GM23338 (cell line): ENCODE measurements around the gene RAPGEF5. TPM values are rescaled to one million over a fixed set of nuclear protein-coding genes. Genes with fewer than 3 reads are reported as not detected.

Source experiments
- ATAC-seq: fragments of 200-7000 bp; cut with Tn5 transposase; 3 replicates; pipeline ENCODE4 v1.9.1; 2020
- DNase-seq: peaks from one replicate; pipeline ENCODE4 v3.0.0-alpha.2; 2015; ENCODE audit warnings: low spot score
- H2AFZ ChIP-seq: fragments of 200-600 bp; sonication (generic); 2 replicates; pipeline ENCODE4 v1.8.0; 2016; ENCODE audit warnings: antibody characterized with exemption, mild to moderate bottlenecking, moderate library complexity
- H3F3A ChIP-seq: fragments of 200-600 bp; sonication (generic); replicated peaks from 2 replicates; pipeline ENCODE4 v1.8.0; 2017; ENCODE audit warnings: antibody characterized with exemption, mixed run types, low read depth
- H3K27ac ChIP-seq: fragments of 200-600 bp; sonication (generic); 2 replicates; pipeline ENCODE4 v1.6.1; 2016; ENCODE audit warnings: low read depth
- H3K27me3 ChIP-seq: fragments of 200-600 bp; sonication (generic); 2 replicates; pipeline ENCODE4 v1.8.0; 2016; ENCODE audit warnings: mild to moderate bottlenecking, mixed run types, moderate library complexity; ENCODE audit not compliant: insufficient read depth
- H3K36me3 ChIP-seq: fragments of 200-600 bp; sonication (generic); 2 replicates; pipeline ENCODE4 v1.8.0; 2016; ENCODE audit warnings: mild to moderate bottlenecking; ENCODE audit not compliant: insufficient read depth
- H3K4me1 ChIP-seq: fragments of 200-600 bp; sonication (generic); 2 replicates; pipeline ENCODE4 v1.8.0; 2016; ENCODE audit warnings: mild to moderate bottlenecking, moderate library complexity; ENCODE audit not compliant: insufficient read depth
- H3K4me2 ChIP-seq: fragments of 200-600 bp; sonication (generic); 2 replicates; pipeline ENCODE4 v1.7.1; 2017; ENCODE audit warnings: mixed run types
- H3K4me3 ChIP-seq: fragments of 200-600 bp; sonication (generic); 2 replicates; pipeline ENCODE4 v1.6.1; 2016; ENCODE audit warnings: mixed run types
- H3K79me2 ChIP-seq: fragments of 200-600 bp; sonication (generic); replicated peaks from 2 replicates; pipeline ENCODE4 v1.8.0; 2017; ENCODE audit warnings: mild to moderate bottlenecking; ENCODE audit not compliant: insufficient read depth
- H3K9me2 ChIP-seq: fragments of 200-600 bp; sonication (generic); 2 replicates; pipeline ENCODE4 v1.8.0; 2017; ENCODE audit not compliant: insufficient read depth
- H4K20me1 ChIP-seq: fragments of 200-600 bp; sonication (generic); replicated peaks from 2 replicates; pipeline ENCODE4 v1.8.0; 2017; ENCODE audit warnings: mild to moderate bottlenecking; ENCODE audit not compliant: insufficient read depth
- H3K27ac Mint-ChIP-seq: 2 replicates; pipeline ENCODE4 v1.8.0; 2020; ENCODE audit warnings: inconsistent platforms, mild to moderate bottlenecking, moderate library complexity, mixed read lengths
- H3K27me3 Mint-ChIP-seq: 3 replicates; pipeline ENCODE4 v1.8.0; 2022; ENCODE audit warnings: low read depth, mild to moderate bottlenecking, moderate library complexity, mixed read lengths, inconsistent platforms; ENCODE audit not compliant: insufficient read depth, poor library complexity
- H3K36me3 Mint-ChIP-seq: 3 replicates; pipeline ENCODE4 v1.8.0; 2021; ENCODE audit warnings: low read depth, mild to moderate bottlenecking, inconsistent platforms, moderate library complexity, mixed read lengths
- H3K4me1 Mint-ChIP-seq: 3 replicates; pipeline ENCODE4 v1.8.0; 2020; ENCODE audit warnings: mild to moderate bottlenecking, inconsistent platforms, mixed read lengths
- H3K4me3 Mint-ChIP-seq: 3 replicates; pipeline ENCODE4 v1.8.0; 2021; ENCODE audit warnings: moderate library complexity, mild to moderate bottlenecking, inconsistent platforms, mixed read lengths
- H3K9me3 Mint-ChIP-seq: 3 replicates; pipeline ENCODE4 v1.8.0; 2020; ENCODE audit warnings: moderate library complexity, mild to moderate bottlenecking, inconsistent platforms, mixed read lengths
- EZH2 ChIP-seq: fragments of 200-600 bp; sonication (generic); IDR thresholded peaks from one replicate; pipeline ENCODE4 v1.8.0; 2017; ENCODE audit warnings: antibody characterized with exemption, mild to moderate bottlenecking, low read depth; ENCODE audit not compliant: unreplicated experiment
- JUNB ChIP-seq: IDR thresholded peaks from one replicate; pipeline ENCODE4 v1.6.1; 2016; ENCODE audit warnings: antibody characterized with exemption; ENCODE audit not compliant: unreplicated experiment
- ZNF331 ChIP-seq: fragments of 250-450 bp; sonication (Bioruptor Pico); IDR thresholded peaks from 2 replicates; pipeline ENCODE4 v1.5.0; 2020; ENCODE audit warnings: low read depth, mild to moderate bottlenecking, moderate library complexity
- polyA plus RNA-seq: library from polyadenylated mRNA; unstranded; fragments of >200 nt; fragmentation: Nextera tagmentation; extraction: Ambion mirVana; gene quantifications from 2 replicates; pipeline ENCODE4 v1.2.1, GENCODE V29; 2016
- total RNA-seq: library from RNA; depleted of rRNA; stranded (reverse); fragments of >200 nt; shearing (Covaris generic); gene quantifications from 2 replicates; pipeline ENCODE4 v1.2.3, GENCODE V29; 2014
- TF ChIP-seq, protein P1 (sequence below): IDR thresholded peaks from one replicate; pipeline ENCODE4 v1.6.1; 2018; ENCODE audit warnings: antibody characterized with exemption; ENCODE audit not compliant: unreplicated experiment
- TF ChIP-seq, protein P2 (sequence below): fragments of 250-450 bp; sonication (Bioruptor Pico); IDR thresholded peaks from 2 replicates; pipeline ENCODE4 v1.5.0; 2020; ENCODE audit warnings: mild to moderate bottlenecking, moderate library complexity

Gene RAPGEF5
- total and polyA plus RNA-seq, 2 experiments from 2014 or later = 6.3 to 13.1 TPM

DNA sequence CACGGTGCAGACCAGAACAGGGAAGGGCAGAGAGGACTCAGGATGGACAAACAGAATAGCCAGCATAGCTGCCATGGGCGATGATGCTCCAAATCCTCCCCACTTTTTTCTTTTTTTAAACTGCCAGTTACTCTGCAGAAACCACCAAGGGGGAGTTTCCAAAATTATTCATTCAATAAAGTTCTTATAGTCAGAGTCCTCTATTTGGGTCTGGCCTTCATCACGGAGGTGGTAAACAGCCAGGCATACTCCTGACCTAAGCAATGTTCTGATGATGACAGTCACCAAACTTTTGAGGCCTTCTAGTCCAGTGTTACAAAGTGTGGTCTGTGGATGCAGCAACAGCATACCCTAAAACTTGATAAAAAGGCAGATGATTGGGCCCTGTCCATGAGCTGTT is 12.3 kb downstream of the RAPGEF5 start:
- peaks cover 31% of the 10 kb centered on the region; the same call in 2 of the 3 replicates for H3K36me3 Mint-ChIP-seq
- H3K27me3 Mint-ChIP-seq = peaks cover 2% of the 10 kb centered on the region
- H3K9me2 ChIP-seq = peaks cover 41% of the 10 kb centered on the region
- TF ChIP-seq ZNF331 = no peak
- no peak for TF ChIP-seq JUNB
- peaks cover 24% of the 10 kb centered on the region for H3K4me1 Mint-ChIP-seq
- no peaks in the 10 kb centered on the region for H3K36me3 ChIP-seq
- H3K27me3 ChIP-seq = no peaks in the 10 kb centered on the region
- no peak overlapping the region for H3K27ac ChIP-seq
- H4K20me1 ChIP-seq = no peaks in the 10 kb centered on the region; the same call in 1 of the 2 replicates
- ATAC-seq (no peak), DNase-seq (no peak)
- no peak overlapping the region for H3K27ac Mint-ChIP-seq
- no peak overlapping the region for H3K4me2 ChIP-seq
- no peak overlapping the region for H3K4me3 ChIP-seq
- H3F3A ChIP-seq = no peaks in the 10 kb centered on the region
- H3K4me1 ChIP-seq = peaks cover 25% of the 10 kb centered on the region
- no peak overlapping the region for H3K4me3 Mint-ChIP-seq
- H3K79me2 ChIP-seq = peaks cover 70% of the 10 kb centered on the region
- peaks cover 20% of the 10 kb centered on the region; the same call in 2 of the 3 replicates for H3K9me3 Mint-ChIP-seq
- no peak overlapping the region for H2AFZ ChIP-seq

DNA sequence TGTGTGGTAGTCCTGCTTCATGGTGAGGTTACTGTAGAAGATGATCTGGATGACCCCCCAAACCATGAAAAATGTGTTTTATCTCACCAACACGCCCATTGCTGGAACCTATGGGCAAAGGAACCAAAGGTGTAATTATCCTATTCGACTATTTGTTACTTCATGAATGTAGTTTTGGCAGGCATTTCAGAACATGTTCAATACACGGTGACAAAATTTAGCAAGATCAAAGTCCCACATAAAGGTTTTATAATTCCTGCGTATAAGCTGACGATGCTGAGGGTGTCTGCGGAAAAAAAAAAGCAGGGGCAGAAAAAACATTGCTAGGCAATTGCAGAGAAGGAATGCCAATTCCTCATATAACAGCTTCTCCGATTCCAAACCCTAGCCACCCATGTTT is 13.3 kb downstream of the RAPGEF5 start:
- Histone ChIP-seq H4K20me1 (no peaks in the 10 kb centered on the region; the same call in 1 of the 2 replicates), H3K27me3 (no peaks in the 10 kb centered on the region), H3K4me3 (no peak overlapping the region), H3F3A (no peaks in the 10 kb centered on the region), H3K27ac (no peak overlapping the region), H3K4me2 (no peak overlapping the region), H2AFZ (no peak overlapping the region), H3K36me3 (no peaks in the 10 kb centered on the region), H3K4me1 (peaks cover 32% of the 10 kb centered on the region), H3K79me2 (peaks cover 68% of the 10 kb centered on the region), H3K9me2 (peaks cover 41% of the 10 kb centered on the region)
- no peak for TF ChIP-seq EZH2
- TF ChIP-seq, protein P1, sequence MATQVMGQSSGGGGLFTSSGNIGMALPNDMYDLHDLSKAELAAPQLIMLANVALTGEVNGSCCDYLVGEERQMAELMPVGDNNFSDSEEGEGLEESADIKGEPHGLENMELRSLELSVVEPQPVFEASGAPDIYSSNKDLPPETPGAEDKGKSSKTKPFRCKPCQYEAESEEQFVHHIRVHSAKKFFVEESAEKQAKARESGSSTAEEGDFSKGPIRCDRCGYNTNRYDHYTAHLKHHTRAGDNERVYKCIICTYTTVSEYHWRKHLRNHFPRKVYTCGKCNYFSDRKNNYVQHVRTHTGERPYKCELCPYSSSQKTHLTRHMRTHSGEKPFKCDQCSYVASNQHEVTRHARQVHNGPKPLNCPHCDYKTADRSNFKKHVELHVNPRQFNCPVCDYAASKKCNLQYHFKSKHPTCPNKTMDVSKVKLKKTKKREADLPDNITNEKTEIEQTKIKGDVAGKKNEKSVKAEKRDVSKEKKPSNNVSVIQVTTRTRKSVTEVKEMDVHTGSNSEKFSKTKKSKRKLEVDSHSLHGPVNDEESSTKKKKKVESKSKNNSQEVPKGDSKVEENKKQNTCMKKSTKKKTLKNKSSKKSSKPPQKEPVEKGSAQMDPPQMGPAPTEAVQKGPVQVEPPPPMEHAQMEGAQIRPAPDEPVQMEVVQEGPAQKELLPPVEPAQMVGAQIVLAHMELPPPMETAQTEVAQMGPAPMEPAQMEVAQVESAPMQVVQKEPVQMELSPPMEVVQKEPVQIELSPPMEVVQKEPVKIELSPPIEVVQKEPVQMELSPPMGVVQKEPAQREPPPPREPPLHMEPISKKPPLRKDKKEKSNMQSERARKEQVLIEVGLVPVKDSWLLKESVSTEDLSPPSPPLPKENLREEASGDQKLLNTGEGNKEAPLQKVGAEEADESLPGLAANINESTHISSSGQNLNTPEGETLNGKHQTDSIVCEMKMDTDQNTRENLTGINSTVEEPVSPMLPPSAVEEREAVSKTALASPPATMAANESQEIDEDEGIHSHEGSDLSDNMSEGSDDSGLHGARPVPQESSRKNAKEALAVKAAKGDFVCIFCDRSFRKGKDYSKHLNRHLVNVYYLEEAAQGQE = no peak
- TF ChIP-seq, protein P2, sequence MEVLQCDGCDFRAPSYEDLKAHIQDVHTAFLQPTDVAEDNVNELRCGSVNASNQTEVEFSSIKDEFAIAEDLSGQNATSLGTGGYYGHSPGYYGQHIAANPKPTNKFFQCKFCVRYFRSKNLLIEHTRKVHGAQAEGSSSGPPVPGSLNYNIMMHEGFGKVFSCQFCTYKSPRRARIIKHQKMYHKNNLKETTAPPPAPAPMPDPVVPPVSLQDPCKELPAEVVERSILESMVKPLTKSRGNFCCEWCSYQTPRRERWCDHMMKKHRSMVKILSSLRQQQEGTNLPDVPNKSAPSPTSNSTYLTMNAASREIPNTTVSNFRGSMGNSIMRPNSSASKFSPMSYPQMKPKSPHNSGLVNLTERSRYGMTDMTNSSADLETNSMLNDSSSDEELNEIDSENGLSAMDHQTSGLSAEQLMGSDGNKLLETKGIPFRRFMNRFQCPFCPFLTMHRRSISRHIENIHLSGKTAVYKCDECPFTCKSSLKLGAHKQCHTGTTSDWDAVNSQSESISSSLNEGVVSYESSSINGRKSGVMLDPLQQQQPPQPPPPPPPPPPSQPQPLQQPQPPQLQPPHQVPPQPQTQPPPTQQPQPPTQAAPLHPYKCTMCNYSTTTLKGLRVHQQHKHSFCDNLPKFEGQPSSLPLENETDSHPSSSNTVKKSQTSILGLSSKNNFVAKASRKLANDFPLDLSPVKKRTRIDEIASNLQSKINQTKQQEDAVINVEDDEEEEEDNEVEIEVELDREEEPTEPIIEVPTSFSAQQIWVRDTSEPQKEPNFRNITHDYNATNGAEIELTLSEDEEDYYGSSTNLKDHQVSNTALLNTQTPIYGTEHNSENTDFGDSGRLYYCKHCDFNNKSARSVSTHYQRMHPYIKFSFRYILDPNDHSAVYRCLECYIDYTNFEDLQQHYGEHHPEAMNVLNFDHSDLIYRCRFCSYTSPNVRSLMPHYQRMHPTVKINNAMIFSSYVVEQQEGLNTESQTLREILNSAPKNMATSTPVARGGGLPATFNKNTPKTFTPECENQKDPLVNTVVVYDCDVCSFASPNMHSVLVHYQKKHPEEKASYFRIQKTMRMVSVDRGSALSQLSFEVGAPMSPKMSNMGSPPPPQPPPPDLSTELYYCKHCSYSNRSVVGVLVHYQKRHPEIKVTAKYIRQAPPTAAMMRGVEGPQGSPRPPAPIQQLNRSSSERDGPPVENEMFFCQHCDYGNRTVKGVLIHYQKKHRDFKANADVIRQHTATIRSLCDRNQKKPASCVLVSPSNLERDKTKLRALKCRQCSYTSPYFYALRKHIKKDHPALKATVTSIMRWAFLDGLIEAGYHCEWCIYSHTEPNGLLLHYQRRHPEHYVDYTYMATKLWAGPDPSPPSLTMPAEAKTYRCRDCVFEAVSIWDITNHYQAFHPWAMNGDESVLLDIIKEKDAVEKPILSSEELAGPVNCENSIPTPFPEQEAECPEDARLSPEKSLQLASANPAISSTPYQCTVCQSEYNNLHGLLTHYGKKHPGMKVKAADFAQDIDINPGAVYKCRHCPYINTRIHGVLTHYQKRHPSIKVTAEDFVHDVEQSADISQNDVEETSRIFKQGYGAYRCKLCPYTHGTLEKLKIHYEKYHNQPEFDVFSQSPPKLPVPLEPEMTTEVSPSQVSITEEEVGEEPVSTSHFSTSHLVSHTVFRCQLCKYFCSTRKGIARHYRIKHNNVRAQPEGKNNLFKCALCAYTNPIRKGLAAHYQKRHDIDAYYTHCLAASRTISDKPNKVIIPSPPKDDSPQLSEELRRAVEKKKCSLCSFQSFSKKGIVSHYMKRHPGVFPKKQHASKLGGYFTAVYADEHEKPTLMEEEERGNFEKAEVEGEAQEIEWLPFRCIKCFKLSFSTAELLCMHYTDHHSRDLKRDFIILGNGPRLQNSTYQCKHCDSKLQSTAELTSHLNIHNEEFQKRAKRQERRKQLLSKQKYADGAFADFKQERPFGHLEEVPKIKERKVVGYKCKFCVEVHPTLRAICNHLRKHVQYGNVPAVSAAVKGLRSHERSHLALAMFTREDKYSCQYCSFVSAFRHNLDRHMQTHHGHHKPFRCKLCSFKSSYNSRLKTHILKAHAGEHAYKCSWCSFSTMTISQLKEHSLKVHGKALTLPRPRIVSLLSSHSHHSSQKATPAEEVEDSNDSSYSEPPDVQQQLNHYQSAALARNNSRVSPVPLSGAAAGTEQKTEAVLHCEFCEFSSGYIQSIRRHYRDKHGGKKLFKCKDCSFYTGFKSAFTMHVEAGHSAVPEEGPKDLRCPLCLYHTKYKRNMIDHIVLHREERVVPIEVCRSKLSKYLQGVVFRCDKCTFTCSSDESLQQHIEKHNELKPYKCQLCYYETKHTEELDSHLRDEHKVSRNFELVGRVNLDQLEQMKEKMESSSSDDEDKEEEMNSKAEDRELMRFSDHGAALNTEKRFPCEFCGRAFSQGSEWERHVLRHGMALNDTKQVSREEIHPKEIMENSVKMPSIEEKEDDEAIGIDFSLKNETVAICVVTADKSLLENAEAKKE = no peak
- peaks cover 4% of the 10 kb centered on the region for H3K27me3 Mint-ChIP-seq
- DNase-seq (no peak), ATAC-seq (no peak)
- H3K27ac Mint-ChIP-seq = no peak overlapping the region
- peaks cover 32% of the 10 kb centered on the region for H3K4me1 Mint-ChIP-seq
- no peak overlapping the region for H3K4me3 Mint-ChIP-seq
- H3K9me3 Mint-ChIP-seq = peaks cover 20% of the 10 kb centered on the region; the same call in 2 of the 3 replicates
- H3K36me3 Mint-ChIP-seq = peaks cover 33% of the 10 kb centered on the region; the same call in 2 of the 3 replicates
